Hippocampal formation (tissue), 2 donors: Measurements from ENCODE around the gene PTPRN2.
"Not testable (repeated sequence)": the region's sequence is repeated elsewhere in the genome, so short reads cannot be mapped to it uniquely, and the experiment has no call there.

Source experiments
- DNase-seq, 2 donors: peaks; one replicate each; lab custom pipeline; 2025; lab: John Stamatoyannopoulos, UW

PTPRN2 gene

DNA sequence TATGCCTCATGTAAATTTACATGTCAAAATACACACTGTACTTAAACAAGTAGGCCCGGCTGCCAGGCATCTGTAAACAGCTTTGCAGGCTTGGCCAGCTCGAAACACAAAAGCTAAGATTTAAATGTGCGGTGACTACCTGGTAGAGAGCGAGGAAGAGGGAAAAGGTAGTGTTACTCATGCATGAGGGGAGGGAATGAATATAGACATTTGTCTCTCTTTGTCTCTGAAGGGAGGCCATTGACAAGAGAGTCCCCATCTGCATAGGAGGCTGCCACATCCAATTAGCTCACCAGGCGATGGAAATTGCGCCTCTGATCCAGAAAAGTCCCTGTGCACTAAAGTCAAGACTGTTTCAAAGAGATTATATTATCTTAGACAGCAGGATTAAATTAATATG is 535.8 kb downstream of the PTPRN2 start:
- no peak for DNase-seq

DNA sequence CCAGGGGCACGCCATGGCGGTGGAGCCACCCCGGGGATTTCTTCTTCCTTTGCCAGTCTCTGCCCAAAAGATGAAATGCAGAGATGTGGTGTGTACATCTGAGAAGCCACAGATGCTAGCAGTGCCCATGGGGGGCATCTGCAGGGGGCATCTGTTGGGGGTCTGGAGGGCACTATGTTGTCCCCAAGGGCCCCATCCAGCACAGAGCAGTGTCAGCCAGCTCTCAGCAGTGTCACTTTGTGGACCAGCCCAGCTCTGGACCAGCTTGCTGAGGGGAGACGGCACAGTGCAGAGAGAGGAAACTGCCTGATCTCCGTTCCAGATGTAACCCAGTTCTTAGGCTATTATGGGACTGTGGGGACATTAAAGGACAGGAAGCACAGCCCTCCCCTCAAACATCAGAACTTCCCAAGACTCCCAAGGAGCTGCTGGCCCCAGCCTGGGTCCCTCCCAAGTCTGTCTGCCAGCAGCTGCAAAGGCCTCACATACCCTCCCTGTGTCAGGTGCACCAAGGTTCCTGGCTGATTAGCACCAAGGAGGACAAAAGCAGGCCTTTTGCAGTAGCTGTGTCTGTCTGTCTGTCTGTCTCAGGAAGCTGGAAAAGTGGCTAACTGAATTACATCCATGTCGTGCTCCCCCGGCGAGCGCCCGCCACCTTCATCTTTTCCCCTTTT is 536.5 kb downstream of the PTPRN2 start:
- no peak for DNase-seq

DNA sequence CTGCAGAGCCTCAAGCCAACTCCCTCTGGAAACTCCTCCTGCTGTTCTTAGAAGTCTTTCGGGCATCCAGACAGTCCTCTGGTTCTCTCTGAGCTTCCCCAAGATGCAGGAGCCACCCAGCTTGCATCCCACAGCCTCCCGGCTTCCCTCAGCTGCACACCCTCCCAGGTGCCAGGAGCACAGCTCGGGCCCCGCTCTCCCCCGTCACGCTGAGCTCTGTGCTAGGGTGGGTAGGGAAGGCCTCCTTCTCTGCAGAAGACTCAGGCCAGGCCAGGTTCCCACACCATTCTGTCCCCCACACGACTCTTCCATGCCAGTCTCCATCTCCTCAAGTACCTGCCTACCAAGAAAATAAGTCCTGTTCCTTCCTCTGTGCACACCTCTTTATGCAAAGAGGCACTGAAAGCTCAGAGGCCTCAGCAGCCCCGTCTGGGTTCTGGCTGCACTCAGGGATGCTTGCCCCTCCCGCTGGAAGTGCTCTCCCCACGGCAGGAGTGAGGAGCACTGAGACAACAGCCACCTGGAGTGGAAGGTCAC is 537.1 kb downstream of the PTPRN2 start:
- DNase-seq, result no peak

DNA sequence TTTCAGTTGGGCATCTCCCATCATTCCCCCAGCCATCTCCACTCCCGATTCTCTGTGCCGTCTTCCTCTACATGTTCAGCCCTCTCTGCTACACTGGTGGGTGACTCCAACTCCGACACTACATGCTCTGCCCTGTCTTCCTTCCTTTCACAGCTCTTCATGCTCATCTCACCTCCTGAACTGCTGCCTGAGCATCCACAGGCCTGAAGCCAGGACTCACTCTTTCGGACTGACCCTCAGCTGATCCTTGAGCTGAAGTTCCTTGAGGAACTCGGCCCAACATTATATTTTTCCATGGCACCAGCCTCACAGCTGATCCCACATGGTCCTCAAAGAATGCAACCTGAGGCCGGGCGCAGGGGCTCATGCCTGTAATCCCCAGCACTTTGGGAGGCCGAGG is 538.4 kb downstream of the PTPRN2 start:
- no peak for DNase-seq

DNA sequence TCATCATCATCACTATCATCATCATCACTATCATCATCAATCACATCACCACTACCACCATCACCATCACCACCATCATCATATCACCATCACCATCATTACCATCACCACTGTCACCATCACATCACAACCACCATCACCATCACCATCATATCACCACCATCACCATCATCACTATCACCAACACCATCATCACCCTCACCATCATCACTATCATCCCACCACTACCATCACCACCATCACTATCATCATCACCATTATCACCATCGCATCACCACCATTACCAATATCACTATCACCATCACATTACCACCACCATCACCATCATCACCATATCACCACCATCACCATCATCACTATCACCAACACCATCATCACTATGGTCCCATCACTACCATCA is 539.1 kb downstream of the PTPRN2 start:
- DNase-seq, result no peak

DNA sequence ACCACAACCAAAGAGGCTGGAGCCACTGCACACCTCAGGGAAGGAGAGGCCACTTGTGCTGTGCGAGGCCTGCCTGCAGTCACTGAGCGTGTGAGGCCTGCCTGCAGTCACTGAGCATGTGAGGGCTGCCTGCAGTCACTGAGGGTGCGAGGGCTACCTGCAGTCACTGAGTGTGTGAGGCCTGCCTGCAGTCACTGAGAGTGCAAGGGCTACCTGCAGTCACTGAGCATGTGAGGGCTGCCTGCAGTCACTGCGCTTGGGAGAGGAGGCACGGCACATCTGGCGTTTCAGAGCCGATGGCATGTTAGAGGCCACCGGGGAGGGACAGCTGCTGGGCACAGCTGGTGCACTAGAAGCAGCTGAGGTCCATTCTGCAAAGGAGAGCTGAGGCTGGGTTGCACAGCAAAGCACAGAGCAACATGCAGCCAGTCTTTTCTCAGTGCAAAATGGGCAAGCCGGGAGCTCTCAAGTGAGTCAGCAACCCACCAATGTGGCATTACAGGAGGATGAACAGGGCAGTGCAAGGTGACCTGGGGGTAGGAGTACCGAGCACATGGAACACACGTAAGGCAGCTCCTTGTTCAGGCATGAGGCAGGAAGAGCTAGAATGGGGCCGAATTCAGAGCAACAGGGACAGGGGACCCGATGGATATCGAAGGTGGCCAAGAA is 540.1 kb downstream of the PTPRN2 start:
- no peak for DNase-seq

DNA sequence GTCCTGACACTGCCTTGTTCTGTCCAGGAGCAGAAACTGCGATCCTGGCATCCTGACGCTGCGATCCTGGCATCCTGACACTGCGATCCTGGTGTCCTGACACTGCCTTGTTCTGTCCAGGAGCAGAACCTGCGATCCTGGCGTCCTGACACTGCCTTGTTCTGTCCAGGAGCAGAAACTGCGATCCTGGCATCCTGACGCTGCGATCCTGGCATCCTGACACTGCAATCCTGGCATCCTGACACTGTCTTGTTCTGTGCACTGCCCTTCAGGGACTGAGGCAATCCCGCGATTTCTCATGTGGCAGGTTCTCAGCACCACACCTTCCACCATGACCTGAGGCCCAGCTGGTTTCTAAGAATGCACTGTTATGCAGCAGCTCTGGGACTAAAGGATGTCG is 541.4 kb downstream of the PTPRN2 start:
- not testable (repeated sequence) for DNase-seq

DNA sequence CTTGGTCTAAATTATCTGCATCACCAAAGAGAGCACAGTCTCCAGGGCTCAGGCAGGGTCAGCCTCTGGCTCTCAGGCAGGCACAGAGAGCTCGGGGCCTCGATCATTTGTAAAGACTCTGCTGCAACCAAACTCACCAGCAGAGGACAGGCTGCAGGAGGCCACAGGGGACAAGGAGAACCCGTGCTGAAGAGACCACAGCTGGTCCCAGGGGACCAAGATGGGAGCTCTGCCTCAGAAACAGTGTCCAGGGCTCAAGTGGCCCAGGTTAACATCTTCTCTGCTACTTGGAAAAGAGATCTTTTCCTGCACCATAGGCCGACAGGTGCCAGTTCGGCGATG is 543.2 kb downstream of the PTPRN2 start:
- DNase-seq, result no peak

DNA sequence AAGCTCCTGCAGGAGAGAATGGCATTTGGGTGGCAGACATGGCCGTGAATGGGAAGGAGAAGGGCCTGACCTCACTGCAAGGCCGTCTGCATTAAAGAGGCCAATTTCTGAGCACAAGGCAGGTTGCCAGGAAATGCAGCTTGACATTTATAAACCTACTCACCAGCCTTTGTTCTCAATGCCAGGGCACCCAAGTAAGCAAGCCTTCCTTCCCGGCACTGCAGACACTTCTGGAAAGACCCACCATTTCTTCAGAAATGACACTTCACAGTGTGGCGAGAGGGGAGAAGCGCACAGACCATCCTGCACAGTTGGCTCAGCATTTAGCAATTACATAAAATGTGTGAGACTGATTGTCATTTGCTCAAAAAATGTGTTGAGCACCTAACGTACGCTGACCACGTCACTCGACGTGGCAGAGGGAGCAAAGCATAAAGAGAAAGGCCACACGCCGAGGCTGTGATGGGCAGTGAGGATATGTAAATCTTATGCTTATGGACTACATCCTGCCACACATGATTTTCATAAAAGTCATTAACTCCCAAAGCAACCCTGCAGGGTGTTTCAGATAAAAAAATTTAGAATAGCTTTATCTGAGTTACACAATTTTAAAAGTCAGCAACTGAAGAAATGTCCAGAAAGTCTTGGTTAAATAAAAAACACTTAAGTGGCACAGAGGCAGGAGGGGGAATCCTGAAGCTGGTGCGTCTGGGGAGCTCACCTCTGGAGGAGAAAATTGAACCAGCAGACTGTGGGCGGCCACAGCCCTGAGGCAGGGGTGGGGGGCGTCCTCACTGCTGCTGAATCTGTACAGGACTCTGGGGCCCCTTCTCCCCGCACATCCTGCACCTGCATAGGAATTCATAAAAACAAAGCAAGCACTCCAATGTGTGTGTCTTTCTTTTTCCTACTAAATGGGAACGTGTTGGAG is 543.8 kb downstream of the PTPRN2 start:
- DNase-seq, result no peak

DNA sequence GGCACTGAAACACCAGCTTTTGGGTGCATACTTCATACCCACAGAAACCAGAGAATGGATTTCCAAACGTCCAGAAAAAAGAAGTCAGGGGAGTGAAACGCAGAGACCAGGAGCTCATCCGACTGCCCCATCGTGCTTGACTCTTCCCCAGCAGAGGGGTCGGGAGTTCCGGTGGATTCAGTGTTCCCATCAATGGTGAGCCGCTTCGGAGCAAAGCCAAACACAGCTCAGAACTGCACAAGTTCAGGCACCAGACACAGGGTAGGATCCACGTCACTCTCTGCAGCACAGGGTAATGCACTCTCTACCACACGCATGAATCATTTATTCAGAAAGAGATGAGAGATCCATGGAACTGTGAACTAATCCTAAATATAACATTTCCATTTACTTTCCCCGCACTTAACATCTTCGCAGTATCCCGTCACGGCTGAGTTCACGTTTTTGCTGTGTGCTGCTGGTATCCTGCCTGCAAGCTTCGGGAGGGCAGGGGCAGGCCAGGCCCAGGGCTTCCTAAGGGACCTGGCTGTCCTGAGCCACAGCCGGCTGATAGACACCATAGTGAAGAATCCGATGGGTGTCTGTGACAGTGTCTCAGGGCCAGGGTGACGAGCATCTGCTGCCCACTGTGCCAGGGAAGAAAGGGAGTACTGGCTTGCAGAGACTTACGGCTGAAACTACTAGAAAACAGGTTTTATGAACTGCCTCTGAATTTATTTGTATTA is 545.3 kb downstream of the PTPRN2 start:
- DNase-seq, result no peak

DNA sequence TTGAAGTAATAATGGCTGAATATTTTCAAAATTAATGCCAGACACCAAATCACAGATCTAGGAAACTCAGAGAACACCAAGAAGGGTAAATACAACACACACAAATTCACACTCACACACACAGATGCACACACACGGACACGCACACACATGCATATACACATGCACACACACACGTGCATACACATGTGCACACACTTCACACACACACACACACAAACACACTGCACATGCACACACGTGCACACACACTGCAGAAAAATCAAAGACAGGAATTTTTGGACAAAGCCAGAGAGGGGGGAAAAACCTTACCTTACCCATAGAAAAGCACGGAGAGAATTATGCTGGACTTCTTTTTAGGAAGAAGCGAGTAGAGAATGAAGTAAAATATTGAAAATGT is 547.4 kb downstream of the PTPRN2 start:
- no peak for DNase-seq

DNA sequence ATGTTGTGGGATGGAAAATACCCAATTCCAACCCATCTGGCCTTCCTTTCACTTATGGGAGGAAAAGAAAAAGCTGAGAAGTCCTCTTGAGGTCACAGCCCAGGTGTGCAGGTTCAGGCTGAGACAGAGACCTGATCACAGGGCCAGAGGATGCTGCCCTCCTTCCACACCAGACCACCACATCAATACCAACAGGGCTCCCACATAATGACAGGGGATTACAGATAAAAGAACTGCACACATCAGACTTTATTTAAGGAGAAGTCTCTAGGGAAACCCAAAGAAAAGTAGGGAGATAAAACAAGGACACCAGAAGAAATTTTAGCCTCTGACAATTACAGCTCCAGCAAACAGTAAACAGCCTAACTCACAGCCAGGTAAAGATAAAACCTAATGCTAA is 548.4 kb downstream of the PTPRN2 start:
- DNase-seq, result no peak

DNA sequence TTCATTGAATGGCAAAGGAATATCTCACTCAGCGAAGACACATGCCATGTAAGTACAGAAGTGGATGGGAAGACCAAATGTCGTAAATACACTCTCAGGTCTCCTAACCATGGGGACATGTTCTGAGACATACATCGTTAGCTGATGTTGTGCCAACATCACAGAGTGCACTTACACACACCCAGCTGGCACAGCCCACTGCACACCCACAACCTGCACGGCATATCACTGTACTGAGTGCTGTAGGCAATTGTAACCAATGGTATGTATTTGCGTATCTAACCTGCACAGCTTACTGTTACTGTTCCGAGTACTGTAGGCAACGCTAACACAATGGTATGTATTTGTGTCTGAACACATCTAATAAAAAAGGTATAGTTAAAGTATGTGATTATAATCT is 550.4 kb downstream of the PTPRN2 start:
- no peak for DNase-seq

DNA sequence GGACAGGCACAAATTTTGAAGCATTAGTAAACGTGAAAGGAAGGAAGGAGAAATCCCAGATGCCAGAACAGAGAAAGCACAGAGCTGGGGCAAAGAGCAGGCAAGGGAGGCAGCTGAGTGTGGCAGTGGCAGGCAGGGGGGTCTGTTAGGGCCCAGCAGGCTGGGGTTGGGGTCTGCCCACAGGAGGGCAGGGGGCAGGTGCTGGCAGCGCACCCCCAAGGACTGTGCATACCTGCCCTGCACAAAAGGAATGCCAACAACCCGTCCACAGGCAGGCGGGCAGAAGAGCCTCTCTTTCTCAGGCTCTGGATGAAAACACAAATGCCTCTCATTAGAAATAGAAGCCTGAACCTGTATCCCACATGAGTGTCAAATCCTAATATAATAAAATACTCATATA is 552.3 kb downstream of the PTPRN2 start:
- no peak for DNase-seq

DNA sequence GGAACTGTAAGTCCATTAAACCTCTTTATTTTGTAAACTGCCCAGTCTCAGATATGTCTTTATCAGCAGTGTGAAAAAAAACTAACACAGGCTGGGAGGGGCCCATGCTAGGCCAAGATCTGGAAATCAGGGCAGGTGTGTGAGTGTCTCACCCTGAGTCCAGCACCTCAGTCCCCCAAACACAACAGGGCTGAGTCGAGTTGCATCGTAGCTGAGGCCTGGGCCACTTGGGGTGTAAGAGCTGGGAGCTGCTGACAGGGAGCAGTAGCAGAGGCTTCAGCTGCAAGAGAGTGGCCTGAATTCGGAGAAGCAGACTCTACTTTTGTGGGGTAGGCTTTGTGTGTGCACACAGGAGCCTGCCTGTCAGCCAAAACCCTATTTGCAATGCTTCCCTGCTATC is 553.1 kb downstream of the PTPRN2 start:
- no peak for DNase-seq

DNA sequence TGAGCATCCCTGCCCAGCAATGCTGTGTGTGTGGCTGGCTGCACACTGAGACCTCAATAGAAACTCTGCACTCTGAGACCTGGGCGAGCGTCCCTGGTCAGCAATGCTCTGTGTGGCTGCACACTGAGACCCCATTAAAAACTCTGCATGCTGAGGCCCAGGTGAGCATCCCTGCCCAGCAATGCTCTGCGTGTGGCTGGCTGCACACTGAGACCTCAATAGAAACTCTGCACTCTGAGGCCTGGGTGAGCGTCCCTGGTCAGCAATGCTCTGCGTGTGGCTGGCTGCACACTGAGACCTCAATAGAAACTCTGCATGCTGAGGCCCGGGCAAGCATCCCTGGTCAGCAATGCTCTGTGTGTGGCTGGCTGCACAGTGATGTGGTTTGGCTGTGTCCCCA is 553.7 kb downstream of the PTPRN2 start:
- DNase-seq, result not testable (repeated sequence)

DNA sequence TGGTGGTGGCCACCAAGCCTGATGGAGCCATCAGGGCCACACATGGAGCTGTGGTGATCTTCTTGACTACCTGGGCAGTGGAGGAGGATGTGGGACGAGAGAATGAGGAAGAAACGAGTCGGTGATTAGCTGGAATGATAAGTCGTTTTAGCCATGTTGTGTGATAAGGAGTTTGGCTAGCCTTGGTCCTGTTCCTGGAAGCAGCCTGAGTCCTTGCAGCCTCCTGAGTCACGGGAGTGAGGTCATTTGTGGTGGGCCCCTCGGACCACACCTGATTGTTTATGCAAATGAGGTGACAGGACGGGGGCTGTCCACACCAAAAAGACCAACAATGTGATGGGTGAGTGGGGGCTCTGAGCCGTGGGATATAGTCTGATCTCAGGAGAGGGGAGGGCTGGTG is 554.4 kb downstream of the PTPRN2 start:
- DNase-seq, result no peak

DNA sequence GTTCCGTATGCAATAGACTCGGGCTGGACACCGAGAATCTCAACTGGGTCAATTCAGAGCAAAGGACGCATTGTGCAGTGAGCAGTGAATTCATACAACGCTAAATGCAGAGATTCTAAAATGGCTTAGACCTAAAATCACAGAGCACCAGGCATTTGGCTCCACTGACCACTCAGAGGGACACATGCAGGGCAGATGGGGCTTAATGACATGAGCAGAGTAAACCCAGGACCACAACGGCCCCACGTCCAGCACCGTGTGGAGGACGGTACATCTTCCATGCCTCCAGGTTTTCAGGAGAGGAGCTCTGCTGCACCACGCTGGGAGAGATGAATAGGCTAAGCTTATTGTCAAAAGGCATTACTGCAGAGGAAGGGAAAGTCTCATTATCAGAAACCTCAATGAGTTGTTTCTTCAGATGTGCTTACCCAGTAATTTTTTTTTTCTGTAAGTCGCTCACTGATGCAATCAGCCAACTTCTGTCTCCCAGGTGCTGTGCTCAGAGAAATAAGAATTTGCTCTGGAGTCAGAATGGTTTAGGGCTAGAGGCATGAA is 555.0 kb downstream of the PTPRN2 start:
- DNase-seq, result no peak

DNA sequence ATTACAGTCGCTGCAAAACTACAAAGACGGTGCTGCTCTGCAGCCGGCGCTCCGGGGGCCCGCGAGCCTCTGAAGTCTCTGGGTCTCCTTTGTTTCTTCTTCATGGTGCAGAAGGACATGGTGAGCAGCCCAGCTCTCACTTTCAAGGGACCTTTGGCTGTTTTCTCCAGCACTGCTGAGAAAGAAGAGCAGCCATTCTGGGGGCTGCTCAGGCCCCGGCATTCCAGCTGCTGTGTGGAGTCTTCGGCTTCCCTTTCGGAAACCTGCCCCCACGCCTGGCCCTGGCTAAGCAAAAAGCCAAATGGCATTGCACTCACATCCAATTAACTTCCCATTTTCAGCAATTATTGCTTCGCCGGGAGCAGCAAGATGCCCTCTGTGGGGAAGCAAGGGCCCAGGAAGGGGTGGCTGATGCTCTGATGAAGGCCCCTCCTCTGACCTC is 555.7 kb downstream of the PTPRN2 start:
- DNase-seq, result no peak

DNA sequence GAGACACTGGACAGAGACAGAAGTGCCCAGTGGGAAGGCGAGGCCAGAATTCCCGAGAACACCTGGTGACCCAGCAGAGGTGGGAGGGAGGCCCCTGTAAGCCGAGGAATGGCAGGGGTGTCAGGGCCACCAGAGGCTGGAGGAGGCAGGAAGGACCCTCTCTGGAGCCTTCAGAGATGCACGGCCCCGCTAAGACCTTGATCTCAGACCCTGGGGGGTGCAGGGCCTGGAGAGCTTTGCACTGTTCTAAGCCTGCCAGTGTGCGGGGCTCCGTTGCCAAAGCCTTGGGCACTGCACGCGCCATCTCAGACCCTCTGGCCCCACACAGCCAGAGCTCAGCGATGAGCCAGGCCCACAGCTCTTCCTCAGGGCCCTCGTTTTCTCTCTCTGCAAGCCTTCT is 557.1 kb downstream of the PTPRN2 start:
- no peak for DNase-seq

DNA sequence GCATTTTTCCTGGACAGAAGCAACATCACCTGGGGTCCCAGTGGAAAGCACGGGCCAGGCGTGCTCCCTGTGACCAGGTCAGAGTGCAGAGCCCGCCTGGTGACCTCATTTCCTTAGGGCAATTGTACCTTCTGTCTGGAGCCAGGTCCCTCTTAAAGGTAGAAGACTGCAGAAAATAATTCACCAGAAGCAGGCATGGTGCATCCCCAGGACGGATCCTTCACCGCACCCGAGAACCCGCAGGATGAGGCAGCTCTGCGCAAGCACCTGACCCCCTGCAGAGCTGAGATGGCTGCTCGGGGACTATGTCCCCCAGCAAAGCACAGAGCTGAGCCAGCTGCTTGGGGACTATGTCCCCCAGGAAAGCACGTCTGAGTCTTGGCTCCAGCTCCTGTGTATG is 557.6 kb downstream of the PTPRN2 start:
- DNase-seq, result no peak

DNA sequence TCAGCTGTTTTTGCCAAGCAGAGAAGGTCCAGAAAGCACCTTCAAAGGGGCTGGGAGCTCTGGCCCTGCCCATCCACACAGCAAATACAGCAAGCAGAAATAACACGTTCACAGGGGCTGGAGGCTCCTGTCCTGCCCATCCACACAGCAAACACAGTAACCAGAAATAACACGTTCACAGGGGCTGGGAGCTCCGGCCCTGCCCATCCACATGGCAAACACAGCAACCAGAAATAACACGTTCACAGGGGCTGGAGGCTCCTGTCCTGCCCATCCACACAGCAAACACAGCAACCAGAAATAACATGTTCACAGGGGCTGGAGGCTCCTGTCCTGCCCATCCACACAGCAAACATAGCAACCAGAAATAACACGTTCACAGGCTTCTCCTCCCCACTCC is 558.1 kb downstream of the PTPRN2 start:
- no peak for DNase-seq
